Measurements from ENCODE around the gene CLRN1.

CLRN1 gene

GRCh38 chr3:150958683-150959082 lies 13.8 kb downstream of the CLRN1 start:
- Histone ChIP-seq H3K9me3 (ENCODE audit: insufficient read depth, low read length) (no peaks in the 10 kb centered on the region), H3K4me3 (ENCODE audit: insufficient read length, low read depth) (no peak overlapping the region), H3K4me1 (ENCODE audit: insufficient read depth, insufficient read length) (peaks cover 2% of the 10 kb centered on the region), H3K9ac (ENCODE audit: insufficient read length, low read depth) (no peak overlapping the region), H3K36me3 (ENCODE audit: insufficient read depth, insufficient read length, low read length) (no peaks in the 10 kb centered on the region), H3K27me3 (ENCODE audit: insufficient read depth, insufficient read length) (no peaks in the 10 kb centered on the region)
- TF ChIP-seq ZNF274 (IDR thresholded peaks at IDR 0.05; ENCODE audit: low read depth, low read length), result no peak
- TF ChIP-seq SUZ12 (IDR thresholded peaks at IDR 0.05; ENCODE audit: extremely low read depth, insufficient read depth, insufficient read length), result no peak
- no peak for TF ChIP-seq YY1 (IDR thresholded peaks at IDR 0.05; ENCODE audit: insufficient read depth, insufficient read length)
- DNase-seq (ENCODE audit: low read depth, low spot score), result no peak

- no peak for TF ChIP-seq SUZ12 (IDR thresholded peaks at IDR 0.05; ENCODE audit: extremely low read depth, insufficient read depth, insufficient read length)
- TF ChIP-seq YY1 (IDR thresholded peaks at IDR 0.05; ENCODE audit: insufficient read depth, insufficient read length), result no peak
- no peak for TF ChIP-seq ZNF274 (IDR thresholded peaks at IDR 0.05; ENCODE audit: low read depth, low read length)
- Histone ChIP-seq H3K36me3 (ENCODE audit: insufficient read depth, insufficient read length, low read length) (no peaks in the 10 kb centered on the region), H3K4me3 (ENCODE audit: insufficient read length, low read depth) (no peak overlapping the region), H3K9ac (ENCODE audit: insufficient read length, low read depth) (no peak overlapping the region), H3K27me3 (ENCODE audit: insufficient read depth, insufficient read length) (no peaks in the 10 kb centered on the region), H3K4me1 (ENCODE audit: insufficient read depth, insufficient read length) (peaks cover 2% of the 10 kb centered on the region), H3K9me3 (ENCODE audit: insufficient read depth, low read length) (no peaks in the 10 kb centered on the region)
- no peak for DNase-seq (ENCODE audit: low read depth, low spot score)
Measured at GRCh38 chr3:150956376-150956775, 16.2 kb downstream of the CLRN1 start.

- no peaks in the 10 kb centered on the region for H3K4me1 ChIP-seq (ENCODE audit: insufficient read depth, insufficient read length)
- TF ChIP-seq SUZ12 (IDR thresholded peaks at IDR 0.05; ENCODE audit: extremely low read depth, insufficient read depth, insufficient read length) (no peak), ZNF274 (IDR thresholded peaks at IDR 0.05; ENCODE audit: low read depth, low read length) (no peak), YY1 (IDR thresholded peaks at IDR 0.05; ENCODE audit: insufficient read depth, insufficient read length) (no peak)
- no peak for DNase-seq (ENCODE audit: low read depth, low spot score)
- H3K36me3 ChIP-seq (ENCODE audit: insufficient read depth, insufficient read length, low read length), result no peaks in the 10 kb centered on the region
- H3K4me3 ChIP-seq (ENCODE audit: insufficient read length, low read depth), result no peak overlapping the region
- H3K9ac ChIP-seq (ENCODE audit: insufficient read length, low read depth), result no peak overlapping the region
- H3K9me3 ChIP-seq (ENCODE audit: insufficient read depth, low read length), result no peaks in the 10 kb centered on the region
- no peaks in the 10 kb centered on the region for H3K27me3 ChIP-seq (ENCODE audit: insufficient read depth, insufficient read length)
Measured at GRCh38 chr3:150951923-150952322, 20.6 kb downstream of the CLRN1 start.

DNA sequence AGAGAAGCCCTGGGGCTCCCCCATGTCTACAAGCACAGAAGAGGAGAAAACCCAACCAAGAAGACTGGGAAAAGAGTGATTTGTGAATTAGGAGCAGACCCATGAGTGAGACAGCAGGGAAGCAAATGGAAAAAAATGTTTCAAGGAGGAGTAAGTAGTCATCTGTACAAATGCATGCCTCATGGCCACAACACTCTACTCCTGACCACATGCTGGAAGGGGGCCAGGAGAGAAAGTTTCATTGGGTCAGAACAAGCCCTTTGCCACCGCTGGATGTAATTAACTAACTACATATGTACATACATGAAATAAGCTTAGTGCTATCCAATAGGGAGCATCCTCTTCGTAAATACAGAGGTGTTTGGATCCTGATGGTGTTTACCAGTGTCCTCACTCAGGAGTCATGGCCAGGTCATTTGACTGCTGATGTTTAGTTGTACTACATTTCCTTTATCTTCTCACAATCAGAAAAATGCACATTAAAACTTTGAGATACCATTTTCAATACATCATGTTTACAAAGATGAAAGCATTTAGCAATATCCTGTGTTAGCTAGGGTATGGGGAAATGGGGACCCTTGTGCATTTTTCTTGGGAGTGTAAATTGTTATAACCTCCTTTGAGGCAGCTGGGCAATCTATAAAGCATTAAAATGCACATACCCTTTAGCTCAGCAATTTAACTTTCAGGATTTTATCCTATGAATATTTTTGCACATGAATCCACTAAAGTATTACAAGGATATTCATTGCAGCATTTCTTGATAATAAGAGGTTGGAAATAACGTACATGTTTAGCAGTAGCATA lies 27.1 kb downstream of the CLRN1 start:
- TF ChIP-seq SUZ12 (IDR thresholded peaks at IDR 0.05; ENCODE audit: extremely low read depth, insufficient read depth, insufficient read length), result no peak
- TF ChIP-seq ZNF274 (IDR thresholded peaks at IDR 0.05; ENCODE audit: low read depth, low read length), result no peak
- TF ChIP-seq YY1 (IDR thresholded peaks at IDR 0.05; ENCODE audit: insufficient read depth, insufficient read length), result no peak
- Histone ChIP-seq H3K36me3 (ENCODE audit: insufficient read depth, insufficient read length, low read length) (no peaks in the 10 kb centered on the region), H3K9ac (ENCODE audit: insufficient read length, low read depth) (no peak overlapping the region), H3K4me3 (ENCODE audit: insufficient read length, low read depth) (no peak overlapping the region), H3K27me3 (ENCODE audit: insufficient read depth, insufficient read length) (no peaks in the 10 kb centered on the region), H3K4me1 (ENCODE audit: insufficient read depth, insufficient read length) (no peaks in the 10 kb centered on the region), H3K9me3 (ENCODE audit: insufficient read depth, low read length) (peaks cover 10% of the 10 kb centered on the region; the same call in 1 of the 2 replicates)
- no peak for DNase-seq (ENCODE audit: low read depth, low spot score)

- DNase-seq (ENCODE audit: low read depth, low spot score), result no peak
- Histone ChIP-seq H3K9me3 (ENCODE audit: insufficient read depth, low read length) (peaks cover 10% of the 10 kb centered on the region; the same call in 1 of the 2 replicates), H3K4me3 (ENCODE audit: insufficient read length, low read depth) (no peak overlapping the region), H3K4me1 (ENCODE audit: insufficient read depth, insufficient read length) (no peaks in the 10 kb centered on the region), H3K36me3 (ENCODE audit: insufficient read depth, insufficient read length, low read length) (no peaks in the 10 kb centered on the region), H3K27me3 (ENCODE audit: insufficient read depth, insufficient read length) (no peaks in the 10 kb centered on the region), H3K9ac (ENCODE audit: insufficient read length, low read depth) (no peak overlapping the region)
- TF ChIP-seq YY1 (IDR thresholded peaks at IDR 0.05; ENCODE audit: insufficient read depth, insufficient read length) (no peak), ZNF274 (IDR thresholded peaks at IDR 0.05; ENCODE audit: low read depth, low read length) (no peak), SUZ12 (IDR thresholded peaks at IDR 0.05; ENCODE audit: extremely low read depth, insufficient read depth, insufficient read length) (no peak)
Measured at GRCh38 chr3:150942221-150942620, 30.3 kb downstream of the CLRN1 start.

GRCh38 chr3:150936693-150937092 lies 35.8 kb downstream of the CLRN1 start:
- DNase-seq (ENCODE audit: low read depth, low spot score), result no peak
- Histone ChIP-seq H3K9ac (ENCODE audit: insufficient read length, low read depth) (no peak overlapping the region), H3K4me1 (ENCODE audit: insufficient read depth, insufficient read length) (no peaks in the 10 kb centered on the region), H3K27me3 (ENCODE audit: insufficient read depth, insufficient read length) (no peaks in the 10 kb centered on the region), H3K36me3 (ENCODE audit: insufficient read depth, insufficient read length, low read length) (no peaks in the 10 kb centered on the region), H3K4me3 (ENCODE audit: insufficient read length, low read depth) (no peak overlapping the region), H3K9me3 (ENCODE audit: insufficient read depth, low read length) (no peaks in the 10 kb centered on the region)
- TF ChIP-seq YY1 (IDR thresholded peaks at IDR 0.05; ENCODE audit: insufficient read depth, insufficient read length), result no peak
- no peak for TF ChIP-seq SUZ12 (IDR thresholded peaks at IDR 0.05; ENCODE audit: extremely low read depth, insufficient read depth, insufficient read length)
- TF ChIP-seq ZNF274 (IDR thresholded peaks at IDR 0.05; ENCODE audit: low read depth, low read length), result no peak

DNA sequence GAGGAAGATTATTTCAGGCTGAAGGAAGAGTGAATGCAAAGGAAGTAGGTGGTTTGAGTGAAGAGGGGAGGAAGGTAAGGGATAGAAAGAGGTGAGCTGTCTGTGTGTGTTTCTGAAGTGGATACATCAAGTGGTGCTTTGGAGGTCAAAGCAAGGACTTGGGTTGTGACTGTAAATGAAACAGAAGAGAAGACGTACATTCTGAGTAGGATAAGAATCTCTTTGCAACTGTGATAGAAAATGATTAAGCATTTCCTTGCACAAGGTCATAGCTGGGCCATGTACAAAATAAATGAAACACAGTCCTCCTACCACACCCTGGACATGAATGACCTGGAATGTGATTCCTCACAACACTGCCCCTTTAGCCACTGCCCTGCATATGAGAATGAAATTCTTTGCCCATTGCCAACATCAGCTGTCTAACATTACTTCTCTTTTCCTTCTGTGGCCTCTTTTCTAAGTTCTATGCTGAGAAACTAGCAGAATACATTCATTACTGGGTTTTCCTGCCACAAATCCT lies 39.0 kb downstream of the CLRN1 start:
- no peak for DNase-seq (ENCODE audit: low read depth, low spot score)
- no peaks in the 10 kb centered on the region for H3K36me3 ChIP-seq (ENCODE audit: insufficient read depth, insufficient read length, low read length)
- no peak overlapping the region for H3K9ac ChIP-seq (ENCODE audit: insufficient read length, low read depth)
- H3K9me3 ChIP-seq (ENCODE audit: insufficient read depth, low read length), result no peaks in the 10 kb centered on the region
- H3K4me1 ChIP-seq (ENCODE audit: insufficient read depth, insufficient read length), result no peaks in the 10 kb centered on the region
- H3K4me3 ChIP-seq (ENCODE audit: insufficient read length, low read depth), result no peak overlapping the region
- TF ChIP-seq YY1 (IDR thresholded peaks at IDR 0.05; ENCODE audit: insufficient read depth, insufficient read length) (no peak), ZNF274 (IDR thresholded peaks at IDR 0.05; ENCODE audit: low read depth, low read length) (no peak), SUZ12 (IDR thresholded peaks at IDR 0.05; ENCODE audit: extremely low read depth, insufficient read depth, insufficient read length) (no peak)
- no peaks in the 10 kb centered on the region for H3K27me3 ChIP-seq (ENCODE audit: insufficient read depth, insufficient read length)

Measured in NT2/D1 (cell line).